Ishikawa (cell line): Measurements from ENCODE around the gene MROH7.

ENCODE experiments used
- CEBPB ChIP-seq: IDR thresholded peaks from 2 replicates; pipeline ENCODE4 v1.6.1; 2012
- CREB1 ChIP-seq: IDR thresholded peaks from 2 replicates; pipeline ENCODE4 v1.6.1; 2012; ENCODE audit warnings: low read depth
- EGR1 ChIP-seq: IDR thresholded peaks from 2 replicates; pipeline ENCODE4 v1.6.1; 2012
- EP300 ChIP-seq: IDR thresholded peaks from 2 replicates; pipeline ENCODE4 v1.6.1; 2012; ENCODE audit warnings: borderline replicate concordance
- FOXM1 ChIP-seq: IDR thresholded peaks from 2 replicates; pipeline ENCODE4 v1.6.1; 2012; ENCODE audit warnings: low read depth, borderline replicate concordance
- NFIC ChIP-seq: IDR thresholded peaks from 2 replicates; pipeline ENCODE4 v1.6.1; 2012
- RAD21 ChIP-seq: IDR thresholded peaks from 2 replicates; pipeline ENCODE4 v1.6.1; 2012; ENCODE audit warnings: low read depth
- TAF1 ChIP-seq: IDR thresholded peaks from 2 replicates; pipeline ENCODE4 v1.6.1; 2012; ENCODE audit warnings: low read depth, mild to moderate bottlenecking
- TCF12 ChIP-seq: IDR thresholded peaks from 2 replicates; pipeline ENCODE4 v1.6.1; 2012; ENCODE audit warnings: low read depth
- TEAD4 ChIP-seq: IDR thresholded peaks from 2 replicates; pipeline ENCODE4 v1.6.1; 2012
- YY1 ChIP-seq: IDR thresholded peaks from 2 replicates; pipeline ENCODE4 v1.6.1; 2012; ENCODE audit warnings: low read depth
- TF ChIP-seq, protein P1 (sequence below): IDR thresholded peaks from 2 replicates; pipeline ENCODE4 v1.6.1; 2012
- TF ChIP-seq, protein P2 (sequence below): IDR thresholded peaks from 2 replicates; pipeline ENCODE4 v1.6.1; 2012; ENCODE audit warnings: low read depth, mild to moderate bottlenecking
- TF ChIP-seq, protein P3 (sequence below): IDR thresholded peaks from 2 replicates; pipeline ENCODE4 v1.6.1; 2012

DNA sequence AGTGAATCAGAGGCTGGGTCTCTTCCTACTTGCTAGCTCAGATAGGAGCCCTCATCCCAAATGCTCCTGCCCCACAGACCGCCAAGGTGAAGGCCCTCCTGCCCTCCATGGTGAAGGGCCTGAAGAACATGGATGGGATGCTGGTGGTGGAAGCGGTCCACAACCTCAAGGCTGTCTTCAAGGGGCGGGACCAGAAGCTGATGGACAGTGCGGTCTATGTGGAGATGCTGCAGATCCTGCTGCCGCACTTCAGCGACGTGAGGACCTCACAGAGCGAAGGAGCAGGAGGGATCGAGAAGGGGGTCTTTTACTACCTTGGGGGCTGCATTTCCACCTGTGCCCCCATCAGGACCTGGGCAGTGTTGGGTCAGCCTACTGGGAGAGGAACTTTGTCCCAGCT lies 59.5 kb downstream of the MROH7 start:
- TF ChIP-seq NFIC, result no peak
- TF ChIP-seq RAD21, result no peak
- no peak for TF ChIP-seq EGR1
- TF ChIP-seq TCF12, result no peak
- TF ChIP-seq, protein P1, sequence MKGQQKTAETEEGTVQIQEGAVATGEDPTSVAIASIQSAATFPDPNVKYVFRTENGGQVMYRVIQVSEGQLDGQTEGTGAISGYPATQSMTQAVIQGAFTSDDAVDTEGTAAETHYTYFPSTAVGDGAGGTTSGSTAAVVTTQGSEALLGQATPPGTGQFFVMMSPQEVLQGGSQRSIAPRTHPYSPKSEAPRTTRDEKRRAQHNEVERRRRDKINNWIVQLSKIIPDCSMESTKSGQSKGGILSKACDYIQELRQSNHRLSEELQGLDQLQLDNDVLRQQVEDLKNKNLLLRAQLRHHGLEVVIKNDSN, result no peak
- no peak for TF ChIP-seq EP300
- TF ChIP-seq TEAD4, result no peak
- TF ChIP-seq CREB1, result no peak
- no peak for TF ChIP-seq FOXM1
- TF ChIP-seq, protein P2, sequence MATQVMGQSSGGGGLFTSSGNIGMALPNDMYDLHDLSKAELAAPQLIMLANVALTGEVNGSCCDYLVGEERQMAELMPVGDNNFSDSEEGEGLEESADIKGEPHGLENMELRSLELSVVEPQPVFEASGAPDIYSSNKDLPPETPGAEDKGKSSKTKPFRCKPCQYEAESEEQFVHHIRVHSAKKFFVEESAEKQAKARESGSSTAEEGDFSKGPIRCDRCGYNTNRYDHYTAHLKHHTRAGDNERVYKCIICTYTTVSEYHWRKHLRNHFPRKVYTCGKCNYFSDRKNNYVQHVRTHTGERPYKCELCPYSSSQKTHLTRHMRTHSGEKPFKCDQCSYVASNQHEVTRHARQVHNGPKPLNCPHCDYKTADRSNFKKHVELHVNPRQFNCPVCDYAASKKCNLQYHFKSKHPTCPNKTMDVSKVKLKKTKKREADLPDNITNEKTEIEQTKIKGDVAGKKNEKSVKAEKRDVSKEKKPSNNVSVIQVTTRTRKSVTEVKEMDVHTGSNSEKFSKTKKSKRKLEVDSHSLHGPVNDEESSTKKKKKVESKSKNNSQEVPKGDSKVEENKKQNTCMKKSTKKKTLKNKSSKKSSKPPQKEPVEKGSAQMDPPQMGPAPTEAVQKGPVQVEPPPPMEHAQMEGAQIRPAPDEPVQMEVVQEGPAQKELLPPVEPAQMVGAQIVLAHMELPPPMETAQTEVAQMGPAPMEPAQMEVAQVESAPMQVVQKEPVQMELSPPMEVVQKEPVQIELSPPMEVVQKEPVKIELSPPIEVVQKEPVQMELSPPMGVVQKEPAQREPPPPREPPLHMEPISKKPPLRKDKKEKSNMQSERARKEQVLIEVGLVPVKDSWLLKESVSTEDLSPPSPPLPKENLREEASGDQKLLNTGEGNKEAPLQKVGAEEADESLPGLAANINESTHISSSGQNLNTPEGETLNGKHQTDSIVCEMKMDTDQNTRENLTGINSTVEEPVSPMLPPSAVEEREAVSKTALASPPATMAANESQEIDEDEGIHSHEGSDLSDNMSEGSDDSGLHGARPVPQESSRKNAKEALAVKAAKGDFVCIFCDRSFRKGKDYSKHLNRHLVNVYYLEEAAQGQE, result no peak
- no peak for TF ChIP-seq CEBPB
- no peak for TF ChIP-seq YY1
- TF ChIP-seq, protein P3, sequence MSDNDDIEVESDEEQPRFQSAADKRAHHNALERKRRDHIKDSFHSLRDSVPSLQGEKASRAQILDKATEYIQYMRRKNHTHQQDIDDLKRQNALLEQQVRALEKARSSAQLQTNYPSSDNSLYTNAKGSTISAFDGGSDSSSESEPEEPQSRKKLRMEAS, result no peak
- TF ChIP-seq TAF1, result no peak
